NCI-H2107 treated with DMSO at 0.1 percent for 48 hours (cell line): Measurements from ENCODE around the gene HIPK2.
A peak's percentile ranks its signal among the peaks of the same experiment; 100 is the strongest.
"Not testable (repeated sequence)": the region's sequence is repeated elsewhere in the genome, so short reads cannot be mapped to it uniquely, and the experiment has no call there.

Experiments
- DNase-seq: peaks from one replicate; lab custom pipeline; 2025; ENCODE audit not compliant: unreplicated experiment; lab: John Stamatoyannopoulos, UW

The HIPK2 gene

GRCh38 chr7:139635526-139636302 lies 142.1 kb downstream of the HIPK2 start:
- no peak for DNase-seq

DNA sequence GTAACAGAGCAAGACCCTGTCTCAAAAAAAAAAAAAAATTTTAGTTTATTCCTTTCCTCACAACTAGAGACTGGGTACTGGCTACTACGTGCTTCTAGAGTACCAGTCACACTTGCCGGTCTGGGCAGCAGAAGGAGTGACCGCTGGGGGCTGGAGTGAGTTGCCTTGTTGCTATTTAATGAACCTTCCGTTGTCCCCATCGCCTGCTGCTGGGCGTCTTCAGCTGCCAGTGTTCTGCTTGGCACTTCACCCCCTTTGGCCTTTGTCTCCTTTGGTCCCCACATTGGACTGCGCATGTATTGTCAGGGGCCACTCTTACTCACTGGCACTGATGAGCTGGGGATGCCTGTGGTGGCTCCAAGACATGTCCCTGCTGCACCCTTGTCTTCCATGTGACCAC lies 143.7 kb downstream of the HIPK2 start:
- DNase-seq, result no peak

DNA sequence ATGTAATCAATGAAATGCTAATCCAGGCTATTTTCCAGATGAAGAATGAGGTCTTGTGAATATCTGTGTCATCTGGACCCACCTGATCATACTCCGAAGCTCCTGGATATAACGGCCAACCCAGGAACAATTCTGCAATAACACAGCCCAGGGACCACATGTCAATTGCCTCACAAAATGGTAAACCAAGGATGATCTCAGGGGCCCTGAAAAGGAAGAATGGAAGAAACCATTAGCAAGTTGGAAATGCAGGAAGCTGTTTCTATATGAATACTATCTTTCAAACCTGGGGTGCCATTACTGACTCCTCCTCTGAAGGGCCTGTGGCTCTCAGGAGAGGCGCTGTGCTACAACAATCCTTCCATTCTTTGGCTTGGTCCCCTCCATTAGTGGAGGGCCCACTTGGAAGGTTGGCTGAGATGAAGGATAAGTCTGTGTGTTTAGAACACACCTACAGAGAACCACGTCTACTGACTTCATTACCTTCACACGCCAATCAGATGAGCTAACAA lies 146.2 kb downstream of the HIPK2 start:
- DNase-seq, result no peak

- no peak for DNase-seq
Observed at GRCh38 chr7:139630643-139631519, 146.9 kb downstream of the HIPK2 start.

GRCh38 chr7:139629392-139630082 lies 148.3 kb downstream of the HIPK2 start:
- DNase-seq, result no peak

DNA sequence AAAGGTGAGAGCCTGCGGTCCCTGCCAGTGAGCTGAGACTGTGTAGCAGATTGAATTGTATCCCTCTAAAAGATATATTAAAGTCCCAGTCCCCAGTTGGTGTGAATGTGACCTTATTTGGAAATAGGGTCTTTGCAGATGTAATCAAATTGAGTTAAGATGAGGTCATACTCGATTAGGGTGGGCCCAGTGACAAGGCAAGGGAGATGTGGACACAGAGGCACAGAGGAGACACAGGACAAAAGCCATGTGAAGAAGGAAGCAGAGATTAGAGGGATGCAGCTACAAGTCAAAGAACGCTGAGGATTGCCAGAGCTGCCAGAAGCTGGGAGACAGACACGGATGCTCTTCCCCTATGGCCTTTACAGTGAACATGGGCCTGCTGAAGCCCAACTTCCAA lies 150.0 kb downstream of the HIPK2 start:
- DNase-seq, result no peak

GRCh38 chr7:139626817-139627216 lies 151.0 kb downstream of the HIPK2 start:
- DNase-seq, result no peak

- no peak for DNase-seq
Observed at GRCh38 chr7:139623518-139623917, 154.3 kb downstream of the HIPK2 start.

DNA sequence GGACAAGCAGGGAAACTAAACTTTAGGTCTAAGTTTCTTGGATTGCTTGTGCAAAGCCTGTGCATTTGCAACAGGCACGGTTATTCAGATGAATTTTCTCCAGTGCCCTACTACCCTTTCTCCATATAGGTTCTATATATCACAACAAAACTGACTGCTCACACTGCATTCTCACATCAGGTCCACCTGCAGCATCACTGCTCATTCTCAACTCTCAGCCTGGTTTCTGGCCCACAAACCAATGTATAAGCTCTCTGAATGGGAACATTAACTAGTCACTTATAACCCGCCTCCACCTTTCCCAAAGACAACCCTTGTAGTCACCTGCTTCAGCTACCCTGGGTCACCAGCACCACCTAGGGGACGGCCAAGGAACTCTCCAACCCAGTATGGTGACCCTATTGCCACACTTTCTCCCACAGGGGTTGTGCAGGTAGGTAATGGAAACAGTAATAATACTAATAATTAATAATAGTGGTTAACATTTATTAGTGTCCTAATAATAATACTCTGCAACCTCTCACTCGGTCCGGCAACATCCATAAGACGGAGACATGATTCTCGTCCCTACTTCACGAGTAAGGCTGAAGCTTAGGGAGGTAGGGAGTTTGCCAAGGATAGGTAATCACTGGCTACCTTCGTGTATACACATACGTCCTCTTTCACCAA lies 157.0 kb downstream of the HIPK2 start:
- peak; percentile 84 for DNase-seq

GRCh38 chr7:139619367-139619657 lies 158.5 kb downstream of the HIPK2 start:
- DNase-seq, result no peak

DNA sequence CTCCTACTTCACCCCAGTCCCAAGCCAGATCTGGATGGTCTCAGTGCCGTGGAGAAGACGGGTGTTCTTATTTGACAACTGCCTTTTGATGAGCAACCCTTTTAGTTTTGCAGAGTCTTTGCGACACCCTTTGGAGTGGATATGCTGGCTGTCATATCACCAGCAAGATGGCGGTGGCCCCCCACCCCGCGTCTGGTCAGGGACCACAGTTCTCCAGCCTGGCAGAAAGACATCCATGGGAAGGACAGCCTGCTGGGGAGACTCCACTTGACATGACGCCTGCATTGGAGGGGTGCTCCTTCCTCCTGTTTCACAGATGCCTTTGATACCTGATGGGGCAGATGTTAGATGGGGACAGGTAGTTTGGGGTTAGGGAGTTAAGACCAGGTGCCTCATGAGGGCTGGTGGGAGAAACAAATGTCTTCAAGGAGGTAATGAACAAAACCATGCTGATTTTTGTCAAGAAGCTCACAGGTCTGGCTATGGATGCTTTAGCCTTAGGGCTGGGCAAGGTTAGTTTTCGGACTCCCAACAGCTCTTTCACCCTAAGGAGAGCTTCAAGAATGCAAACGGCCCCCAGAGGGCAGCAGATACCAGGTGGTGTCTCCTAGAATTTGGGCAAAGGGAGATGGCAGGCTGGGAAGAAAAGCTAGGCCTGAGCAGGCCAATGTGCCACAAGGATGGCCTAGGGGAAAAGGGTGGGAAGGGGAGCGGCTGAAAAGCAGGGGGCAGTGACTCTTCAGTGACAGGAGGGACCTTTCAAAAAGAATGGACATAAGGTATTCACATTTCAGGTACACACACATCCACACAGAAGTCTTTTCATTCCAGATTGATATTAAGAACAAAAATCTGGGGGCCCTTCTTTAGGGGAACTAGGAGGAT lies 159.1 kb downstream of the HIPK2 start:
- DNase-seq, result no peak

DNA sequence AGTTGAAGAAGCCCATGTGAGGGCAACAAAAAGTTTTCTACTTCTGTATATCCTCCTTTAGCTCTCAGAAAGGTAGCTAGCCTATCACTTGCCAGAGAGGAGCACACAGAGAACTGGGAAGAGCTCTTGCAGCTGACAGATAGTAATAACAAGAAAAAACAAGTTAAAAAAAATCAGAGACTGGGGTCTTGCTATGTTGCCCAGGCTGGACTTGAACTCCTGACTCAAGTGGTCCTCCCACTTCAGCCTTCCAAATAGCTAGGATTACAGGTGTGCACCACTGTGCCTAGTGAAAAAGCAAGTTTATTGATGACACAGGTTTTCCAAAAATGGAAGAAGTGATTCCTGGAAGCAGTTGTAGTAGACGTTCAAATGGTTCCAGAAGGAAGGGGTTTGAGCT lies 160.7 kb downstream of the HIPK2 start:
- no peak for DNase-seq

- no peak for DNase-seq
Observed at GRCh38 chr7:139614886-139615285, 162.9 kb downstream of the HIPK2 start.

DNA sequence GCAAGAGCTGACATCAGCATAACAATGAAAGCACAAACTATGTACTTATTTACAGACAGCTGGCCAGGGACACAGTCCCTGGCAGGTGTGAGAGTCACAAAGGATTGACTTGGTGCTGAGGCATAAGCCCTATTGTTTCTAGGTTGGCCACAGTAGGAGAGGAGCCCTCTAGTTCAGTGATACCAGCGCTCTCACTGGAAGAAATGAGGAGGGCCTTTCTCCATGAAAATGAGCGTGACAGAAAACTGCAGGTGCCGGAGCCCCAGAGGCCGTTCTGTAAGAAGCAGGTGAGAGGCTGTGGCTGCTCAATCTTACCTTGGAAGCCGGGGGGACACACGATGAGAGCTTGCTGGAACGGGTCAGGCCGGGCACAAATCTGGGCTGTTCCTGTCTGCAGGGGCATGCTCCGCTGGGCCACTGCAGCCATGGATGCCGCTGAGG lies 163.8 kb downstream of the HIPK2 start:
- DNase-seq, result peak; percentile 97

GRCh38 chr7:139611556-139611955 lies 166.2 kb downstream of the HIPK2 start:
- not testable (repeated sequence) for DNase-seq

GRCh38 chr7:139610595-139610994 lies 167.2 kb downstream of the HIPK2 start:
- no peak for DNase-seq

GRCh38 chr7:139603896-139604295 lies 173.9 kb downstream of the HIPK2 start:
- no peak for DNase-seq

GRCh38 chr7:139603282-139603681 lies 174.5 kb downstream of the HIPK2 start:
- DNase-seq, result no peak

DNA sequence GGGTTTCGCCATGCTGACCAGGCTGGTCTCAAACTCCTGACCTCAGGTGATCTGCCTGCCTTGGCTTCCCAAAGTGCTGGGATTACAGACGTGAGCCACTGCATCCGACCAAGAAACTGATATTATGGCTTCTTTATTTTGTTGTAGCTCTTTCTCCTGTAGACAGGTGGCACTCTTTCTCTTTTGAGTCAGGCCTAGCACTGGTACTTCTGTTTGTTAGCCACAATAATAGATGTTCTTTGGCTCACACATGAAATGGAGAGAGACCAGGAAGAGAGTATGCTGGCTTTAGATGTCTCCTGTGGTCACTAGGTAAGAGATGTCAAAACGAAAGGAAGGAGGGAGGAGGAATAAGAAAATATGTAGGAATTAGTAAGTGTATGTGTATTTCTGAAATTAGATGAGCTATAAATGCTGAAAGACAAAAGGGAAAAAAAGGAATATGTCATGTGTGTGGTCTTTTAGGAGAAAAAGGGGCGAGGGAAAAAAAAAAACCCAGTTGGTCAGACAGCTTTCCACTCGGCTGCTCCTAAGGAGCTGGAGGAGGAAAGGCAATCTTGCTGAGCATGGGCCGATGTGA lies 175.6 kb downstream of the HIPK2 start:
- DNase-seq, result peak; percentile 82

- DNase-seq, result no peak
Observed at GRCh38 chr7:139601176-139601575, 176.6 kb downstream of the HIPK2 start.
